Measurements from ENCODE around the gene DENND1A.

The DENND1A gene

GRCh38 chr9:123450996-123451395 is 478.9 kb downstream of the DENND1A start:
- H3K9ac ChIP-seq, result no peak overlapping the region
- H3K4me2 ChIP-seq (ENCODE audit: low read length), result no peak overlapping the region
- no peaks in the 10 kb centered on the region for H3K36me3 ChIP-seq (ENCODE audit: control insufficient read depth, insufficient read depth, low read length)
- H3K9me3 ChIP-seq (ENCODE audit: control insufficient read depth, low read length), result no peaks in the 10 kb centered on the region
- no peaks in the 10 kb centered on the region for H3K27me3 ChIP-seq (ENCODE audit: control insufficient read depth, insufficient read depth, low read length)
- no peaks in the 10 kb centered on the region for H3K4me1 ChIP-seq
- H3K27ac ChIP-seq, result no peak overlapping the region
- no peak overlapping the region for H2AFZ ChIP-seq
- H3K4me3 ChIP-seq (ENCODE audit: low read depth, low read length), result no peak overlapping the region
- no peaks in the 10 kb centered on the region for H3K79me2 ChIP-seq
- no peak for TF ChIP-seq CTCF (IDR thresholded peaks at IDR 0.05)

GRCh38 chr9:123450098-123450770 is 479.7 kb downstream of the DENND1A start:
- no peak overlapping the region for H3K4me2 ChIP-seq (ENCODE audit: low read length)
- H3K27me3 ChIP-seq (ENCODE audit: control insufficient read depth, insufficient read depth, low read length), result no peaks in the 10 kb centered on the region

GRCh38 chr9:123447934-123448646 is 481.8 kb downstream of the DENND1A start:
- Histone ChIP-seq H3K27me3 (ENCODE audit: control insufficient read depth, insufficient read depth, low read length) (no peaks in the 10 kb centered on the region), H2AFZ (no peak overlapping the region), H3K4me3 (ENCODE audit: low read depth, low read length) (no peak overlapping the region), H3K9ac (no peak overlapping the region), H3K27ac (no peak overlapping the region), H3K4me1 (no peaks in the 10 kb centered on the region), H3K4me2 (ENCODE audit: low read length) (no peak overlapping the region), H3K9me3 (ENCODE audit: control insufficient read depth, low read length) (no peaks in the 10 kb centered on the region), H3K36me3 (ENCODE audit: control insufficient read depth, insufficient read depth, low read length) (no peaks in the 10 kb centered on the region), H3K79me2 (no peaks in the 10 kb centered on the region)
- TF ChIP-seq CTCF (IDR thresholded peaks at IDR 0.05), result no peak

More at GRCh38 chr9:123450098-123450770, 479.7 kb downstream of the DENND1A start:
- H3K4me3 ChIP-seq (ENCODE audit: low read depth, low read length), result no peak overlapping the region
- H3K9ac ChIP-seq, result no peak overlapping the region
- H3K27ac ChIP-seq, result no peak overlapping the region
- no peak for TF ChIP-seq CTCF (IDR thresholded peaks at IDR 0.05)
- H3K79me2 ChIP-seq, result no peaks in the 10 kb centered on the region
- no peaks in the 10 kb centered on the region for H3K9me3 ChIP-seq (ENCODE audit: control insufficient read depth, low read length)
- H3K4me1 ChIP-seq, result no peaks in the 10 kb centered on the region
- no peak overlapping the region for H2AFZ ChIP-seq
- H3K36me3 ChIP-seq (ENCODE audit: control insufficient read depth, insufficient read depth, low read length), result no peaks in the 10 kb centered on the region

- Histone ChIP-seq H3K36me3 (ENCODE audit: control insufficient read depth, insufficient read depth, low read length) (no peaks in the 10 kb centered on the region), H2AFZ (no peak overlapping the region), H3K4me1 (no peaks in the 10 kb centered on the region), H3K4me2 (ENCODE audit: low read length) (no peak overlapping the region), H3K9me3 (ENCODE audit: control insufficient read depth, low read length) (no peaks in the 10 kb centered on the region), H3K27ac (no peak overlapping the region), H3K79me2 (no peaks in the 10 kb centered on the region), H3K9ac (no peak overlapping the region), H3K27me3 (ENCODE audit: control insufficient read depth, insufficient read depth, low read length) (no peaks in the 10 kb centered on the region), H3K4me3 (ENCODE audit: low read depth, low read length) (no peak overlapping the region)
- no peak for TF ChIP-seq CTCF (IDR thresholded peaks at IDR 0.05)
Measured at GRCh38 chr9:123445981-123446610, 483.8 kb downstream of the DENND1A start.
